ENCODE results near the gene PLA2G2D. TPM values are rescaled to one million over a fixed set of nuclear protein-coding genes. Genes with fewer than 3 reads are reported as not detected.

PLA2G2D gene
- total and polyA plus RNA-seq, 10 of the 15 experiments (the other 5 are each of a cell fraction or from before 2014, with no cell fraction given): 0.06 to 0.38 (median 0.16) TPM; not detected in 2

GRCh38 chr1:20081353-20081810, 38.0 kb downstream of the PLA2G2D start:
- Histone ChIP-seq H3K27me3 (replicated peaks in 1 of 2; ENCODE audit: control insufficient read depth in 2 of 2, insufficient read depth in 2 of 2, low read length in 1 of 2) (no peaks in the 10 kb centered on the region), H3K4me1 (ENCODE audit: control insufficient read depth, insufficient read depth, low read length) (peaks cover 45% of the 10 kb centered on the region), H4K20me1 (ENCODE audit: control insufficient read depth, insufficient read depth) (no peaks in the 10 kb centered on the region), H3K4me2 (ENCODE audit: control insufficient read depth, insufficient read depth) (peak overlapping the region; percentile 73), H3K9me3 (replicated peaks; ENCODE audit: control insufficient read depth, insufficient read depth, low read length) (no peaks in the 10 kb centered on the region), H2AFZ (ENCODE audit: control insufficient read depth, low read depth, low read length) (peak overlapping the region; percentile 50), H3K4me3 (peak overlapping the region; percentile 21; the same call in 1 of the 2 replicates), H3K27ac (ENCODE audit: control insufficient read depth, insufficient read depth) (peak overlapping the region; percentile 56), H3K9ac (ENCODE audit: control insufficient read depth, insufficient read depth, low read length) (peak overlapping the region; percentile 1; the same call in 1 of the 2 replicates), H3K36me3 (ENCODE audit: control insufficient read depth in 2 of 2, insufficient read depth in 2 of 2, low read length in 1 of 2) (no peaks in the 10 kb centered on the region), H3K79me2 (ENCODE audit: control insufficient read depth, insufficient read depth, low read length) (no peaks in the 10 kb centered on the region)
- DNase-seq (ENCODE audit: low read depth, low spot score) (no peak), FAIRE-seq (no peak), ATAC-seq (peak; percentile 2; the same call in 1 of the 3 replicates)
- SMC1A ChIA-PET (ENCODE audit: uncharacterized antibody, unreplicated experiment): interaction anchor here (0.6 to 4.1 kb wide), 10 partner anchors 11 to 107 kb away, joined by 3 to 27 read pairs (median 3); no protein-coding TSS in a partner anchor
- 24% methylated on average over 8 of the region's 8 CpGs for WGBS (ENCODE audit: insufficient coverage, insufficient replicate concordance, low lambda C conversion rate, missing lambda C conversion rate)
- RAD21 ChIA-PET (ENCODE audit: unreplicated experiment): interaction anchor here (0.7 to 2.5 kb wide), 5 partner anchors 10 to 70 kb away, joined by 3 to 11 read pairs (median 3); no protein-coding TSS in a partner anchor
- CTCF ChIA-PET: interaction anchor here (0.7 to 3.7 kb wide), 7 partner anchors 9 to 268 kb away, joined by 3 to 17 read pairs (median 3); no protein-coding TSS in a partner anchor
- in situ Hi-C loops (cut with MboI) (no loop called here), intact Hi-C loops (cut with micrococcal nuclease; ENCODE audit: unreplicated experiment) (loop anchor here (5.0 kb wide), 1 partner anchor 164 kb away; no protein-coding TSS in a partner anchor)
- TF ChIP-seq IKZF1 (conservative IDR thresholded peaks at IDR 0.05) (0 out of 2 replicates have a peak, but pooled peaks have one; percentile 28), BCL3 (IDR thresholded peaks at IDR 0.05; ENCODE audit: borderline replicate concordance, insufficient read depth, low read depth, low read length, poor library complexity, severe bottlenecking) (no peak), POU2F2 (IDR thresholded peaks at IDR 0.05; ENCODE audit: borderline replicate concordance, low read depth, low read length) (no peak), NR2F1 (conservative IDR thresholded peaks at IDR 0.05) (peak; percentile 56; the same call in 1 of the 2 replicates), MEF2B (IDR thresholded peaks at IDR 0.05; ENCODE audit: partially characterized antibody, poor library complexity, severe bottlenecking) (peak; percentile 6), POLR2AphosphoS2 (IDR thresholded peaks at IDR 0.05; ENCODE audit: low read depth, low read length) (no peak), SMAD1 (IDR thresholded peaks at IDR 0.05; ENCODE audit: low read depth, partially characterized antibody) (no peak), NFIC (IDR thresholded peaks at IDR 0.05; ENCODE audit: low read depth, low read length) (0 out of 2 replicates have a peak, but pooled peaks have one; percentile 5)
- POLR2A ChIA-PET: interaction anchor here (1.1 to 1.8 kb wide), 2 partner anchors 11 to 23 kb away, joined by 3 to 6 read pairs; no protein-coding TSS in a partner anchor
- no TSS peak for BruUV-seq (replicated peaks)
